ENCODE data around the gene PLEKHG4B.

PLEKHG4B gene

GRCh38 chr5:187617-188451, 95.9 kb downstream of the PLEKHG4B start:
- Histone ChIP-seq H3K27ac (ENCODE audit: low read depth, low read length) (no peak overlapping the region), H3K27me3 (ENCODE audit: low read length) (no peaks in the 10 kb centered on the region), H3K9me2 (replicated peaks; ENCODE audit: insufficient read depth, low read length) (no peaks in the 10 kb centered on the region), H3K9ac (ENCODE audit: low read length) (no peak overlapping the region), H3K4me2 (ENCODE audit: low read depth, low read length, poor library complexity, severe bottlenecking) (no peak overlapping the region), H3K79me2 (ENCODE audit: insufficient read depth, low read length) (no peaks in the 10 kb centered on the region), H3K9me3 (ENCODE audit: insufficient read depth, low read length) (no peaks in the 10 kb centered on the region), H2AFZ (ENCODE audit: low read depth, low read length, severe bottlenecking) (no peak overlapping the region), H3F3A (ENCODE audit: insufficient read depth) (no peaks in the 10 kb centered on the region), H4K20me1 (ENCODE audit: low read depth, low read length) (no peaks in the 10 kb centered on the region), H3K4me3 (ENCODE audit: insufficient read depth, low read length, poor library complexity, severe bottlenecking) (no peak overlapping the region), H3K36me3 (ENCODE audit: low read length) (no peaks in the 10 kb centered on the region)
- no peak for TF ChIP-seq EZH2phosphoT487 (conservative IDR thresholded peaks at IDR 0.05; ENCODE audit: low read length)

GRCh38 chr5:188488-189481, 96.8 kb downstream of the PLEKHG4B start:
- no peaks in the 10 kb centered on the region for H3K79me2 ChIP-seq (ENCODE audit: insufficient read depth, low read length)
- H3F3A ChIP-seq (ENCODE audit: insufficient read depth): no peaks in the 10 kb centered on the region
- H2AFZ ChIP-seq (ENCODE audit: low read depth, low read length, severe bottlenecking): no peak overlapping the region
- TF ChIP-seq EZH2phosphoT487 (conservative IDR thresholded peaks at IDR 0.05; ENCODE audit: low read length) (no peak), CTCF (IDR thresholded peaks at IDR 0.05; ENCODE audit: insufficient read depth, low read length, poor library complexity, severe bottlenecking) (peak; percentile 81)
- H3K9ac ChIP-seq (ENCODE audit: low read length): no peak overlapping the region
- H3K36me3 ChIP-seq (ENCODE audit: low read length): no peaks in the 10 kb centered on the region
- H3K9me2 ChIP-seq (replicated peaks; ENCODE audit: insufficient read depth, low read length): no peaks in the 10 kb centered on the region
- peak overlapping the region; percentile 22 for H3K4me2 ChIP-seq (ENCODE audit: low read depth, low read length, poor library complexity, severe bottlenecking)
- no peaks in the 10 kb centered on the region for H3K9me3 ChIP-seq (ENCODE audit: insufficient read depth, low read length)
- no peaks in the 10 kb centered on the region for H4K20me1 ChIP-seq (ENCODE audit: low read depth, low read length)
- no peak overlapping the region for H3K4me3 ChIP-seq (ENCODE audit: insufficient read depth, low read length, poor library complexity, severe bottlenecking)
- H3K27ac ChIP-seq (ENCODE audit: low read depth, low read length): no peak overlapping the region
- no peaks in the 10 kb centered on the region for H3K27me3 ChIP-seq (ENCODE audit: low read length)

- no peaks in the 10 kb centered on the region for H3K79me2 ChIP-seq (ENCODE audit: insufficient read depth, low read length)
- no peaks in the 10 kb centered on the region for H3K27me3 ChIP-seq (ENCODE audit: low read length)
- H3F3A ChIP-seq (ENCODE audit: insufficient read depth): no peaks in the 10 kb centered on the region
- no peak for TF ChIP-seq CTCF (IDR thresholded peaks at IDR 0.05; ENCODE audit: insufficient read depth, low read length, poor library complexity, severe bottlenecking)
- H3K4me3 ChIP-seq (ENCODE audit: insufficient read depth, low read length, poor library complexity, severe bottlenecking): no peak overlapping the region
- no peak overlapping the region for H3K9ac ChIP-seq (ENCODE audit: low read length)
- H3K9me2 ChIP-seq (replicated peaks; ENCODE audit: insufficient read depth, low read length): no peaks in the 10 kb centered on the region
- H3K9me3 ChIP-seq (ENCODE audit: insufficient read depth, low read length): no peaks in the 10 kb centered on the region
- no peak overlapping the region for H2AFZ ChIP-seq (ENCODE audit: low read depth, low read length, severe bottlenecking)
- no peaks in the 10 kb centered on the region for H4K20me1 ChIP-seq (ENCODE audit: low read depth, low read length)
- H3K36me3 ChIP-seq (ENCODE audit: low read length): no peaks in the 10 kb centered on the region
- no peak overlapping the region for H3K4me2 ChIP-seq (ENCODE audit: low read depth, low read length, poor library complexity, severe bottlenecking)
- H3K27ac ChIP-seq (ENCODE audit: low read depth, low read length): no peak overlapping the region
These were observed 97.5 kb downstream of the PLEKHG4B start for GRCh38 chr5:189486-189885.
